Glutamatergic neuron (in vitro differentiated cells): Measurements from ENCODE around the gene SP7. TPM values are rescaled to one million over a fixed set of nuclear protein-coding genes. Genes with fewer than 3 reads are reported as not detected.

ENCODE experiments used
- DNase-seq: peaks from one replicate; pipeline ENCODE4 v3.0.0; 2022
- H3K27ac Mint-ChIP-seq: one replicate; pipeline ENCODE4 v1.8.0; 2020; ENCODE audit warnings: mild to moderate bottlenecking, mixed read lengths, inconsistent platforms; ENCODE audit not compliant: unreplicated experiment
- H3K27me3 Mint-ChIP-seq: one replicate; pipeline ENCODE4 v1.8.0; 2020; ENCODE audit warnings: mild to moderate bottlenecking, moderate library complexity, mixed read lengths, inconsistent platforms; ENCODE audit not compliant: unreplicated experiment
- H3K36me3 Mint-ChIP-seq: one replicate; pipeline ENCODE4 v1.8.0; 2020; ENCODE audit warnings: mild to moderate bottlenecking, mixed read lengths, inconsistent platforms; ENCODE audit not compliant: unreplicated experiment
- H3K4me1 Mint-ChIP-seq: one replicate; pipeline ENCODE4 v1.8.0; 2020; ENCODE audit warnings: mild to moderate bottlenecking, low read depth, mixed read lengths, inconsistent platforms; ENCODE audit not compliant: unreplicated experiment
- H3K4me3 Mint-ChIP-seq: one replicate; pipeline ENCODE4 v1.8.0; 2020; ENCODE audit warnings: mild to moderate bottlenecking, mixed read lengths, inconsistent platforms; ENCODE audit not compliant: unreplicated experiment
- H3K9me3 Mint-ChIP-seq: one replicate; pipeline ENCODE4 v1.8.0; 2020; ENCODE audit warnings: mild to moderate bottlenecking, moderate library complexity, mixed read lengths, inconsistent platforms; ENCODE audit not compliant: unreplicated experiment
- CTCF ChIP-seq: fragments of 200-600 bp; sonication (generic); IDR thresholded peaks from one replicate; pipeline ENCODE4 v1.5.0; 2021; ENCODE audit not compliant: partially characterized antibody, unreplicated experiment
- total RNA-seq: library from RNA; stranded (reverse); fragmentation: NEBNext Ultra II Directional; extraction: Animal tissue kit (Norgen Biotek cat#: 25700); gene quantifications from one replicate; pipeline ENCODE4 v1.2.1, GENCODE V29; 2021; ENCODE audit not compliant: unreplicated experiment

SP7 gene
- total RNA-seq, 1 donor from 2014 or later: not detected

- peak; percentile 87 for TF ChIP-seq CTCF
- H3K27ac Mint-ChIP-seq: no peak overlapping the region
Measured at GRCh38 chr12:53352331-53353256, 16.4 kb upstream of the SP7 start.

GRCh38 chr12:53347905-53348304, 11.8 kb upstream of the SP7 start:
- no peak for TF ChIP-seq CTCF
- Mint-ChIP-seq H3K36me3 (no peaks in the 10 kb centered on the region), H3K27me3 (peaks cover 3% of the 10 kb centered on the region), H3K4me1 (peaks cover 5% of the 10 kb centered on the region), H3K9me3 (peaks cover 8% of the 10 kb centered on the region), H3K27ac (no peak overlapping the region), H3K4me3 (no peak overlapping the region)
- no peak for DNase-seq

More at GRCh38 chr12:53352331-53353256, 16.4 kb upstream of the SP7 start:
- Mint-ChIP-seq H3K36me3 (no peaks in the 10 kb centered on the region), H3K27me3 (no peaks in the 10 kb centered on the region), H3K4me3 (no peak overlapping the region), H3K4me1 (no peaks in the 10 kb centered on the region), H3K9me3 (peaks cover 6% of the 10 kb centered on the region)
- DNase-seq: peak; percentile 76

- Mint-ChIP-seq H3K36me3 (no peaks in the 10 kb centered on the region), H3K4me3 (peak overlapping the region; percentile 46), H3K27ac (no peak overlapping the region), H3K27me3 (peaks cover 3% of the 10 kb centered on the region), H3K4me1 (peaks cover 5% of the 10 kb centered on the region), H3K9me3 (peaks cover 7% of the 10 kb centered on the region)
- DNase-seq: no peak
- TF ChIP-seq CTCF: no peak
Measured at GRCh38 chr12:53346491-53346890, 10.3 kb upstream of the SP7 start.

- Mint-ChIP-seq H3K27me3 (peaks cover 3% of the 10 kb centered on the region), H3K4me1 (peaks cover 5% of the 10 kb centered on the region), H3K9me3 (peaks cover 7% of the 10 kb centered on the region), H3K4me3 (peak overlapping the region; percentile 99), H3K27ac (no peak overlapping the region), H3K36me3 (no peaks in the 10 kb centered on the region)
- no peak for TF ChIP-seq CTCF
- DNase-seq: peak; percentile 56
Measured at GRCh38 chr12:53345486-53346188, 9.5 kb upstream of the SP7 start.
